ENCODE measurements around the gene HOXC12. TPM values are rescaled to one million over a fixed set of nuclear protein-coding genes. Genes with fewer than 3 reads are reported as not detected.

The HOXC12 gene
- total and polyA plus RNA-seq, 2 experiments from 2014 or later: not detected

GRCh38 chr12:53997204-53998109, 42.8 kb downstream of the HOXC12 start:
- Histone ChIP-seq H3K9me3 (ENCODE audit: low read depth) (no peaks in the 10 kb centered on the region), H3K36me3 (no peaks in the 10 kb centered on the region), H3K27me3 (peaks cover 100% of the 10 kb centered on the region), H3K4me1 (ENCODE audit: low read depth) (no peaks in the 10 kb centered on the region), H3K27ac (no peak overlapping the region), H3K4me3 (no peak overlapping the region)
- no peak for TF ChIP-seq CTCF (IDR thresholded peaks at IDR 0.05; ENCODE audit: low read depth, low read length)
- no peak for DNase-seq (ENCODE audit: low read depth in 1 of 2, low spot score in 1 of 2)

GRCh38 chr12:53998110-53998899, 43.6 kb downstream of the HOXC12 start:
- Histone ChIP-seq H3K27me3 (peaks cover 100% of the 10 kb centered on the region), H3K4me1 (ENCODE audit: low read depth) (no peaks in the 10 kb centered on the region), H3K36me3 (no peaks in the 10 kb centered on the region), H3K4me3 (no peak overlapping the region), H3K9me3 (ENCODE audit: low read depth) (no peaks in the 10 kb centered on the region), H3K27ac (no peak overlapping the region)
- TF ChIP-seq CTCF (IDR thresholded peaks at IDR 0.05; ENCODE audit: low read depth, low read length): no peak
- no peak for DNase-seq (ENCODE audit: low read depth in 1 of 2, low spot score in 1 of 2)

GRCh38 chr12:53998900-53999236, 44.2 kb downstream of the HOXC12 start:
- Histone ChIP-seq H3K27ac (no peak overlapping the region), H3K4me3 (no peak overlapping the region), H3K36me3 (no peaks in the 10 kb centered on the region), H3K4me1 (ENCODE audit: low read depth) (no peaks in the 10 kb centered on the region), H3K9me3 (ENCODE audit: low read depth) (no peaks in the 10 kb centered on the region), H3K27me3 (peaks cover 100% of the 10 kb centered on the region)
- no peak for DNase-seq (ENCODE audit: low read depth in 1 of 2, low spot score in 1 of 2)
- no peak for TF ChIP-seq CTCF (IDR thresholded peaks at IDR 0.05; ENCODE audit: low read depth, low read length)

GRCh38 chr12:53999559-54000115, 44.9 kb downstream of the HOXC12 start:
- Histone ChIP-seq H3K9me3 (ENCODE audit: low read depth) (no peaks in the 10 kb centered on the region), H3K4me1 (ENCODE audit: low read depth) (no peaks in the 10 kb centered on the region), H3K27ac (no peak overlapping the region), H3K27me3 (peaks cover 100% of the 10 kb centered on the region), H3K36me3 (no peaks in the 10 kb centered on the region), H3K4me3 (no peak overlapping the region)
- DNase-seq (ENCODE audit: low read depth in 1 of 2, low spot score in 1 of 2): no peak
- TF ChIP-seq CTCF (IDR thresholded peaks at IDR 0.05; ENCODE audit: low read depth, low read length): no peak

Measured in cardiac muscle cell (in vitro differentiated cells and primary cell).